Fibroblast of gingiva (primary cell): Measurements from ENCODE around the gene PRRT1.
"Not testable (repeated sequence)": the region's sequence is repeated elsewhere in the genome, so short reads cannot be mapped to it uniquely, and the experiment has no call there.

ENCODE experiments used
- DNase-seq: peaks from one replicate; pipeline ENCODE4 v3.0.0-alpha.2; 2011; ENCODE audit warnings: low read depth

PRRT1 gene

DNA sequence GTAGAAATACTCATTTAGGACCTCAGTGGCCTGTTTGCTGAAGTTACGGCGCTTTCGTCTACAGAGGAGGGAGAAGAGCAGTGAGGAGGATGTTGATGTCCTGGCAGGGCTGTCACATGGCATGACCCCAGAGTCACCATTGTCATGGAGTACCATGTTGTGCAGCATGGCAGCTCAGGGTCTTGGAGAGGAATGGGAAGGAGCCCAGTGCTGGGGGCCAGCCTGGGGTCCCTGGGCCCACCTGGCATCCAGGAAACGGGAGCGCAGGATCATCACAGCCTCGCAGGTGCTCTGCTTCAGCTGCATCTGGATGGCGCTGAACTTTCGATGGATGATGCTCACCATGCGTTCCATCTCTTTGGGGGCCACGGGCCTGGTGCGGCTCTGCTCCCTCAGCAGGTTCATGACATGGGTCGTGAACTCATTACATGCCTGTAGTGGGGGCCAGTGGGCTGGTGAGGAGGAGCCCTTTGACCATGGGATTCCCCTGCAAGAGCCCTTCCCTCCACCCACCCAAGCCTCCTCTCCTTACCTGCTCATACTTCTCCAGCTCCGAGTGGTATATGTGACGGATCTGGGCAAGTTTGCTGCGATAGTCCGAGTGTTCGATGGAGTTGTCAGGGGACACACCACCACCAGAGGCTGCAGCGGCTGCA lies 36.1 kb upstream of the PRRT1 start:
- not testable (repeated sequence) for DNase-seq

- no peak for DNase-seq
Observed at GRCh38 chr6:32187009-32187709, 35.4 kb upstream of the PRRT1 start.

- DNase-seq, result not testable (repeated sequence)
Observed at GRCh38 chr6:32186151-32186840, 34.6 kb upstream of the PRRT1 start.

DNA sequence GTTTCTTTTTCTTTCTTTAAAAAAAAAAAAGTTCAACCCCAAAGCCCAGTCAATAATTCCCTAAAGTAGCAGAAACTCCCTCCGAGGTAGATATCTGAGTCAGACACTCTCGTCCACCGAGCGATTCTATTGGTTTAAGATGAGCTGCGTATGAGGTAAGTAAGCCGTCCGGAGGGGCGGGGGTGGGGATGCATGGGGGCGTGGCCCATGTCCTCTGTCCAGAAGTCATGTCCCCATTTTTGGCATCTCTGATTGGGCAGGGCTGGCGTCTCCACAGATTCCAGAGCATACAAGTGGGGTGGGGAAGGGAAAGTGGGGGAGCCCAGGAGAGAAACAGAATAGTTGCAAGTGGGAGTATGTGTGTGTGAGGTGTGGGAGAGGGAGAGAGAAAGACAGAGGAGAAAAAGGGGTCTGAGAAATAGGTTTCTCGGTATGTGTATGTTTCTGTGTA lies 34.0 kb upstream of the PRRT1 start:
- DNase-seq, result peak; percentile 89

GRCh38 chr6:32184084-32184640 lies 32.4 kb upstream of the PRRT1 start, which contains the start of gene AGER:
Gene AGER (minus strand): TSS chr6:32184253. CDS start chr6:32184222, 31 bp downstream.
- DNase-seq, result no peak

- no peak for DNase-seq
Observed at GRCh38 chr6:32183483-32184083, 31.8 kb upstream of the PRRT1 start.

DNA sequence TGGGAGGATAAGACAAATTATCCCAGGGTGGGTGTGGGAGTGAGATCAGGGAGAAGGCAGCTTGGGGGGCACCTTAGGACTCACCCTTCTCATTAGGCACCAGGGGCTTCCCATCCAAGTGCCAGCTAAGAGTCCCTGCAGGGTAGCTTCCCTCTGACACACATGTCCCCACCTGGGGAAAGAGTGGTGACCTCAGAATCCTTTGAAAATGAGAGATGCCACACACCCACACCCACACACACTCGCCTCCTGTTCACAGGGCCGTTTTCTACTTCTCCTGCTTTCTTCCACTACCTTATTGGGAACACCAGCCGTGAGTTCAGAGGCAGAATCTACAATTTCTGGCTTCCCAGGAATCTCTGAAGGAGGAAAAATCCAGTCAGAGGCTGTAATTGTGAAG lies 31.3 kb upstream of the PRRT1 start:
- no peak for DNase-seq

GRCh38 chr6:32182555-32182981 lies 30.8 kb upstream of the PRRT1 start:
- no peak for DNase-seq

- no peak for DNase-seq
Observed at GRCh38 chr6:32181915-32182529, 30.3 kb upstream of the PRRT1 start.

- DNase-seq, result no peak
Observed at GRCh38 chr6:32181148-32181702, 29.5 kb upstream of the PRRT1 start.

GRCh38 chr6:32179766-32180405 lies 28.1 kb upstream of the PRRT1 start:
- DNase-seq, result no peak

GRCh38 chr6:32178547-32179440 lies 27.1 kb upstream of the PRRT1 start:
- no peak for DNase-seq

GRCh38 chr6:32177788-32178546 lies 26.2 kb upstream of the PRRT1 start, which contains the start of gene RNF5:
Gene RNF5 (plus strand): TSS chr6:32178405. CDS start chr6:32178512, 107 bp downstream.
- peak; percentile 100 for DNase-seq

DNA sequence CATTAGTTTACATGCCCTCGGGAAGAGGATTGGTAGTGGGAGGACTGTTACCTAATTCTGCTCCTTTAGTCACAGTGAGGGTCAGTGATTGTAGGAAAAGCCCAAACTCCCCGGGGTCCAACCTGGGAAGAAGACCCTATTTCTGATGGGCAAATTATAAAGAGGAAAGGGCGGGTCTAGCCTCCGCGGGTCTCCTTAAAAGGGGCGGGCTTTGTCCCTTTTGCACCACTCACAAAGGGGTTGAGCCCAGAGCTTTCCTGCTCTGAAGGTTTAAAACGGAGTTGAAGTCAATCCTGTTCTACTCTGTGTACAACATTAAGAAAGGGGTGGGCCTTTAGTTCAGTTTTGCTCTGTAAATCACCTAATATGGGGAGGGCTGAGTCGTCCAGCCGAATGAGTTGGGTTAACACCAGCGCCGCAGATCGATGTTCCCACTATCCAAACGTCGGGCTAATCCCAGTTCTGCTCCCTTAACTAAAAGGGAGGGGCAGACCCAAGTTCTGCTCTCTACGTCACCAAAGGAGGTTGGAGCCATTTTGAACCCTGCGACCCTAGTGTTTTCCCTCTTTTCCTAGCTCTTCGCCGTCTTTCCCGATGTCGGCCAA lies 25.5 kb upstream of the PRRT1 start:
- DNase-seq, result no peak

DNA sequence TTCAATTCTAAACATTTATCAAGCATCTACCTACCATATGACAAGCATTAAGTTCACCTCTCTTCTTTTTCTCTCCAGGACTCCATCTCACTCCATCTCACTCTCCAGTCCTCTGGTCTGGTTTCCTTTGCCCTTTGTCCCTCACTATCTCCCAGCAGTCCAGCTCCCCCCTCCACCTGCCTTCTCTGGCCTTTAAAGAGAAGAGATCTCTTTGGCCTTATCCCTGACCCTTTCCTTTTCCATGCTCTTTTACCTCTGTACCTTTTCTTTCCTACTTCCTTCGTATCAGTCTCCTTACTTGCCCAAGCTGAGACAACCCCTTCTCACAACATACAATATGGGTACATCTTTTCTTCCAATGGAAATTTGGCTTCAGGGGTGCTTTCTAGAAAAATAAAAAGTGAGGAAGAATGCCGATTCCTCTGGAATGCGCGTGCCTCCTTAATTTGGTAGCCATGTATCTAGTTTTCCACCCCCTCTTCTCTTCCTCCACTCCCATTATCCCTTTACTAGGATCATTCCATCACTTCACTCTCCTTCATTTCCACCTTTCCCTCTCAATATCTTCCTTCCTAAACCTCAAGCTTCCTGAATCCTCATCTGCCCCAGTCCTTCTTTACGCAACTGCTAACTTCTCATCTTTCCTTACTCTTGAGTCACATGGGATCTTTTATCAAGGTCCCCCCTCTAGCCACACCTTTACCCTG lies 24.9 kb upstream of the PRRT1 start:
- DNase-seq, result peak; percentile 74

GRCh38 chr6:32175711-32176475 lies 24.2 kb upstream of the PRRT1 start, which contains the start of gene AGPAT1:
Gene AGPAT1 (minus strand): TSS chr6:32176084. CDS start chr6:32171496, 4,588 bp downstream.
- peak; percentile 98 for DNase-seq

DNA sequence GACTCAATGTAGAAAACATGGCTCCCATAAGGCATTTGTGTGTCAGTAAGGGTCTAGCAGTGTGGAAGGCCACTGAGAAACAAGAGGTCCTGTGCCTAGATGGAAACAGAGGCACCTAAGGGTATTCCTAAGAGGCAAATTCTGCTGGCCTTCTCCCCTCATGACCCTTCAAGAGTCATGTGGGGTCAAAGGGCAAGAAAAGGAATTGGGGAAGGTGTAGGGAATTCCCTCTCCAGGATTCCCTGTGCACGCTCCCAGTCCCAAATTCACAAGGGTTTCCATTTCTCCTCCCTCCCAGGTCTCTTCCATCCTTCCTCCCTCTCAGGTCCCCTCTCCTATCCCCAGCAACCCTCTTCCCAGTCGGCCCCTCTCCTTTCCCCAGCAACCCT lies 23.6 kb upstream of the PRRT1 start:
- DNase-seq, result no peak
